ENCODE measurements around the gene ABCF2.

Gene ABCF2

DNA sequence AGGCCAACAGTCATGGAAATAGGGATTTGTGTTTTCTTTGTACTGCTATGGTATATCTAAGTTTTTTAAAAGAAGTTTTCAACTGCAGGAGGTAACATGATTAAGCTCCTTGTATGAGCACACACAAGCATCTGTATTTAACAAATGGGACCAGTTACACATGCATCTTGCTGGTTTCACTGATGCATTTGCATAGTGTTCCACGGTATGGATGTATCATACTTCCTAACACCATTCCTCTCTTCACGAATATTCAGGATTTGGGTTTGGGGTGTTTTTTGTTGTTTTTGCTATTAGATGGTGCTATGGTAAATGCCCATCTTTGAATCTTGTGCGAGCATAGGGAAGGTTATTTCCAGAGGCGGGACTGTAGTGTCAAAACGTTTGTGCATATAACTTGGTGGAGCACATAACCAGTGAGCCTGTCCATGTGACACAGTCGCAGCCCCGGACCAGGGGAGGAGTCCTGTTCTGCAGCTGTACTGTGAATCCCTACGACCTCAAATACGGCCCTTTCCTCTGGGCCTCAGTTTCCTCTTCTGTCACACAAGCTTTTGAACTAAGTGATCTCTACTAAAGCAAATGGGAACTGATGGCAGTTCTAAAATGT lies 18.6 kb downstream of the ABCF2 start:
- Histone ChIP-seq H3K4me1 (ENCODE audit: control insufficient read depth in 1 of 2, insufficient read depth in 2 of 2, low read length in 2 of 2) (no peaks in the 10 kb centered on the region), H3K27ac (ENCODE audit: low read depth, low read length) (no peak overlapping the region), H3K9me3 (ENCODE audit: control insufficient read depth in 1 of 2, low read length in 2 of 2) (no peaks in the 10 kb centered on the region), H3K9ac (ENCODE audit: low read depth in 1 of 2, low read length in 2 of 2) (no peak overlapping the region), H3K4me3 (ENCODE audit: low read depth in 1 of 2, low read length in 2 of 2) (no peak overlapping the region), H3K36me3 (ENCODE audit: control insufficient read depth in 1 of 2, insufficient read depth in 2 of 2, low read length in 2 of 2) (peaks cover 0 to 6% of the 10 kb centered on the region in 2 donors), H3K27me3 (ENCODE audit: control insufficient read depth in 1 of 2, insufficient read depth in 2 of 2, low read length in 2 of 2) (peaks cover 9 to 12% of the 10 kb centered on the region in 2 donors)

- no peak overlapping the region for H3K9ac ChIP-seq (ENCODE audit: low read depth in 1 of 2, low read length in 2 of 2)
- peaks cover 0 to under 1% of the 10 kb centered on the region in 2 donors for H3K36me3 ChIP-seq (ENCODE audit: control insufficient read depth in 1 of 2, insufficient read depth in 2 of 2, low read length in 2 of 2)
- no peak overlapping the region for H3K27ac ChIP-seq (ENCODE audit: low read depth, low read length)
- no peak overlapping the region for H3K4me3 ChIP-seq (ENCODE audit: low read depth in 1 of 2, low read length in 2 of 2)
- H3K9me3 ChIP-seq (ENCODE audit: control insufficient read depth in 1 of 2, low read length in 2 of 2): no peaks in the 10 kb centered on the region
- H3K4me1 ChIP-seq (ENCODE audit: control insufficient read depth in 1 of 2, insufficient read depth in 2 of 2, low read length in 2 of 2): no peaks in the 10 kb centered on the region
- H3K27me3 ChIP-seq (ENCODE audit: control insufficient read depth in 1 of 2, insufficient read depth in 2 of 2, low read length in 2 of 2): peaks cover 9 to 12% of the 10 kb centered on the region in 2 donors
Observed at GRCh38 chr7:151207804-151208203, 19.2 kb downstream of the ABCF2 start.

- Histone ChIP-seq H3K4me1 (ENCODE audit: control insufficient read depth in 1 of 2, insufficient read depth in 2 of 2, low read length in 2 of 2) (no peaks in the 10 kb centered on the region), H3K9ac (ENCODE audit: low read depth in 1 of 2, low read length in 2 of 2) (no peak overlapping the region), H3K4me3 (ENCODE audit: low read depth in 1 of 2, low read length in 2 of 2) (no peak overlapping the region), H3K27me3 (ENCODE audit: control insufficient read depth in 1 of 2, insufficient read depth in 2 of 2, low read length in 2 of 2) (peaks cover 9 to 12% of the 10 kb centered on the region in 2 donors), H3K9me3 (ENCODE audit: control insufficient read depth in 1 of 2, low read length in 2 of 2) (no peaks in the 10 kb centered on the region), H3K27ac (ENCODE audit: low read depth, low read length) (no peak overlapping the region), H3K36me3 (ENCODE audit: control insufficient read depth in 1 of 2, insufficient read depth in 2 of 2, low read length in 2 of 2) (no peaks in the 10 kb centered on the region)
Observed at GRCh38 chr7:151207315-151207714, 19.7 kb downstream of the ABCF2 start.

GRCh38 chr7:151206914-151207313 lies 20.1 kb downstream of the ABCF2 start:
- H3K4me3 ChIP-seq (ENCODE audit: low read depth in 1 of 2, low read length in 2 of 2): no peak overlapping the region
- H3K27ac ChIP-seq (ENCODE audit: low read depth, low read length): no peak overlapping the region
- H3K36me3 ChIP-seq (ENCODE audit: control insufficient read depth in 1 of 2, insufficient read depth in 2 of 2, low read length in 2 of 2): no peaks in the 10 kb centered on the region
- H3K27me3 ChIP-seq (ENCODE audit: control insufficient read depth in 1 of 2, insufficient read depth in 2 of 2, low read length in 2 of 2): peaks cover 9 to 12% of the 10 kb centered on the region in 2 donors
- H3K9ac ChIP-seq (ENCODE audit: low read depth in 1 of 2, low read length in 2 of 2): no peak overlapping the region
- no peaks in the 10 kb centered on the region for H3K9me3 ChIP-seq (ENCODE audit: control insufficient read depth in 1 of 2, low read length in 2 of 2)
- H3K4me1 ChIP-seq (ENCODE audit: control insufficient read depth in 1 of 2, insufficient read depth in 2 of 2, low read length in 2 of 2): no peaks in the 10 kb centered on the region

GRCh38 chr7:151205730-151206129 lies 21.3 kb downstream of the ABCF2 start:
- Histone ChIP-seq H3K36me3 (ENCODE audit: control insufficient read depth in 1 of 2, insufficient read depth in 2 of 2, low read length in 2 of 2) (no peaks in the 10 kb centered on the region), H3K27me3 (ENCODE audit: control insufficient read depth in 1 of 2, insufficient read depth in 2 of 2, low read length in 2 of 2) (peaks cover 9 to 12% of the 10 kb centered on the region in 2 donors), H3K9me3 (ENCODE audit: control insufficient read depth in 1 of 2, low read length in 2 of 2) (no peaks in the 10 kb centered on the region), H3K9ac (ENCODE audit: low read depth in 1 of 2, low read length in 2 of 2) (no peak overlapping the region), H3K27ac (ENCODE audit: low read depth, low read length) (no peak overlapping the region), H3K4me1 (ENCODE audit: control insufficient read depth in 1 of 2, insufficient read depth in 2 of 2, low read length in 2 of 2) (no peaks in the 10 kb centered on the region), H3K4me3 (ENCODE audit: low read depth in 1 of 2, low read length in 2 of 2) (no peak overlapping the region)

GRCh38 chr7:151204383-151205032 lies 22.5 kb downstream of the ABCF2 start:
- no peak overlapping the region for H3K9ac ChIP-seq (ENCODE audit: low read depth in 1 of 2, low read length in 2 of 2)
- no peaks in the 10 kb centered on the region for H3K36me3 ChIP-seq (ENCODE audit: control insufficient read depth in 1 of 2, insufficient read depth in 2 of 2, low read length in 2 of 2)
- H3K9me3 ChIP-seq (ENCODE audit: control insufficient read depth in 1 of 2, low read length in 2 of 2): no peaks in the 10 kb centered on the region
- no peak overlapping the region for H3K27ac ChIP-seq (ENCODE audit: low read depth, low read length)
- no peaks in the 10 kb centered on the region for H3K4me1 ChIP-seq (ENCODE audit: control insufficient read depth in 1 of 2, insufficient read depth in 2 of 2, low read length in 2 of 2)
- H3K27me3 ChIP-seq (ENCODE audit: control insufficient read depth in 1 of 2, insufficient read depth in 2 of 2, low read length in 2 of 2): peaks cover 9 to 12% of the 10 kb centered on the region in 2 donors
- H3K4me3 ChIP-seq (ENCODE audit: low read depth in 1 of 2, low read length in 2 of 2): no peak overlapping the region

GRCh38 chr7:151202836-151203235 lies 24.2 kb downstream of the ABCF2 start:
- Histone ChIP-seq H3K27me3 (ENCODE audit: control insufficient read depth in 1 of 2, insufficient read depth in 2 of 2, low read length in 2 of 2) (peaks cover 9 to 12% of the 10 kb centered on the region in 2 donors), H3K9me3 (ENCODE audit: control insufficient read depth in 1 of 2, low read length in 2 of 2) (no peaks in the 10 kb centered on the region), H3K27ac (ENCODE audit: low read depth, low read length) (no peak overlapping the region), H3K9ac (ENCODE audit: low read depth in 1 of 2, low read length in 2 of 2) (no peak overlapping the region), H3K36me3 (ENCODE audit: control insufficient read depth in 1 of 2, insufficient read depth in 2 of 2, low read length in 2 of 2) (no peaks in the 10 kb centered on the region), H3K4me1 (ENCODE audit: control insufficient read depth in 1 of 2, insufficient read depth in 2 of 2, low read length in 2 of 2) (no peaks in the 10 kb centered on the region), H3K4me3 (ENCODE audit: low read depth in 1 of 2, low read length in 2 of 2) (no peak overlapping the region)

GRCh38 chr7:151201751-151202150 lies 25.3 kb downstream of the ABCF2 start:
- Histone ChIP-seq H3K9ac (ENCODE audit: low read depth in 1 of 2, low read length in 2 of 2) (no peak overlapping the region), H3K9me3 (ENCODE audit: control insufficient read depth in 1 of 2, low read length in 2 of 2) (no peaks in the 10 kb centered on the region), H3K4me3 (ENCODE audit: low read depth in 1 of 2, low read length in 2 of 2) (no peak overlapping the region), H3K27me3 (ENCODE audit: control insufficient read depth in 1 of 2, insufficient read depth in 2 of 2, low read length in 2 of 2) (peaks cover 10 to 12% of the 10 kb centered on the region in 2 donors), H3K4me1 (ENCODE audit: control insufficient read depth in 1 of 2, insufficient read depth in 2 of 2, low read length in 2 of 2) (no peaks in the 10 kb centered on the region), H3K36me3 (ENCODE audit: control insufficient read depth in 1 of 2, insufficient read depth in 2 of 2, low read length in 2 of 2) (no peaks in the 10 kb centered on the region), H3K27ac (ENCODE audit: low read depth, low read length) (no peak overlapping the region)

- H3K4me3 ChIP-seq (ENCODE audit: low read depth in 1 of 2, low read length in 2 of 2): no peak overlapping the region
- no peaks in the 10 kb centered on the region for H3K9me3 ChIP-seq (ENCODE audit: control insufficient read depth in 1 of 2, low read length in 2 of 2)
- peaks cover 10 to 12% of the 10 kb centered on the region in 2 donors for H3K27me3 ChIP-seq (ENCODE audit: control insufficient read depth in 1 of 2, insufficient read depth in 2 of 2, low read length in 2 of 2)
- no peak overlapping the region for H3K9ac ChIP-seq (ENCODE audit: low read depth in 1 of 2, low read length in 2 of 2)
- no peaks in the 10 kb centered on the region for H3K36me3 ChIP-seq (ENCODE audit: control insufficient read depth in 1 of 2, insufficient read depth in 2 of 2, low read length in 2 of 2)
- H3K4me1 ChIP-seq (ENCODE audit: control insufficient read depth in 1 of 2, insufficient read depth in 2 of 2, low read length in 2 of 2): no peaks in the 10 kb centered on the region
- no peak overlapping the region for H3K27ac ChIP-seq (ENCODE audit: low read depth, low read length)
Observed at GRCh38 chr7:151201344-151201743, 25.7 kb downstream of the ABCF2 start.

DNA sequence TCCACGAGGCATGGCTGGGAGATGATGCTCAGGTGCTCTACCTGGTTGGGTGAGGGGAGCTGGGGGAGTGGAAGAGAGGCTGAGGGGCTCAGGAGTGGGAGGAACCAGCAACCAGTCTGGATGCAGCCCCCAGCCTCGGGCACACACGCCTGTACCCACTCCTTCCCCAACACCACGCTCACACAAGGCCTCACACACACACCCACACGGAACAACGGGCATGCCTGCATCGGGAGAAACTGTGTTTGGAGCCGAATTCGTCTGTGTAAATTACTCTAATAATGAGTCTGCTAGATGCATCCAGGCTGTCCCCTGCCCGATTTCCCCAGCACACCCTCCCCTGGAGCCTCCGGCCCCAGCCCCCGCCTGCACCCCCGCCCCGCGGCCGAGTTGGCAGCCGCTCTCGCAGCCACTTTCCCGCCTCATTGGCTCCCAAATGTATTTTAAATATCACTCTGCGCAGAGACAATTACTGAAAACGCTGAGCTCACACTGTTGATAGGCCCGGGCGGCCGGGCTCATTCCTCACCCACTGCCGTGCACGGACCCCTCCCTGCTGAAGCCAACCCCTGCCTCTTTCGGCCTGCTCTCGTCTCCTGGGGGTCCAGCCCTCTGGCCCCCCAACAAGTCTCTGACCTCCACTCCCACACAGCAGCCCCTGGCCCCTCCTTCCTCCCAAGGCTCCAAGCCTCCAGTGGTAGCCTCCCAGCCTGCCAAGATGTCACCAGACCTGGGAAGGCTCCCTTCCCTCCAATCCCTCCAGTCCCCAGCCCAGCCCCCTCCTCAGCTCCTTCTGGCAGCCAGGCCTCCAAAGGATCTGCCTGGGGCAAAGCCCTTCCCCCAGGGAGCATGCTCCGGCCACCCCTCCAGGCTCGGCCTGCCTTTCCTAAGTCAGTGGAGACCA lies 27.8 kb downstream of the ABCF2 start:
- no peak overlapping the region for H3K27ac ChIP-seq (ENCODE audit: low read depth, low read length)
- peaks cover 12 to 18% of the 10 kb centered on the region in 2 donors for H3K27me3 ChIP-seq (ENCODE audit: control insufficient read depth in 1 of 2, insufficient read depth in 2 of 2, low read length in 2 of 2)
- no peaks in the 10 kb centered on the region for H3K36me3 ChIP-seq (ENCODE audit: control insufficient read depth in 1 of 2, insufficient read depth in 2 of 2, low read length in 2 of 2)
- no peaks in the 10 kb centered on the region for H3K4me1 ChIP-seq (ENCODE audit: control insufficient read depth in 1 of 2, insufficient read depth in 2 of 2, low read length in 2 of 2)
- no peak overlapping the region for H3K4me3 ChIP-seq (ENCODE audit: low read depth in 1 of 2, low read length in 2 of 2)
- H3K9ac ChIP-seq (ENCODE audit: low read depth in 1 of 2, low read length in 2 of 2): no peak overlapping the region
- H3K9me3 ChIP-seq (ENCODE audit: control insufficient read depth in 1 of 2, low read length in 2 of 2): no peaks in the 10 kb centered on the region

Data from duodenal mucosa (tissue), 2 donors.